ENCODE results near the gene EN2. TPM values are rescaled to one million over a fixed set of nuclear protein-coding genes. Genes with fewer than 3 reads are reported as not detected.

EN2 gene
- total RNA-seq, 1 donor from 2014 or later: not detected

GRCh38 chr7:155471718-155472117, 13.8 kb downstream of the EN2 start:
- no peak overlapping the region for H3K4me3 Mint-ChIP-seq
- H3K27me3 Mint-ChIP-seq (ENCODE audit: low read depth): peaks cover 99% of the 10 kb centered on the region
- no peak for DNase-seq (ENCODE audit: low spot score in 2 of 2, unreplicated experiment in 2 of 2)
- no peak for TF ChIP-seq CTCF (IDR thresholded peaks at IDR 0.05; ENCODE audit: unreplicated experiment)
- H3K36me3 Mint-ChIP-seq: no peaks in the 10 kb centered on the region
- peaks cover 6% of the 10 kb centered on the region for H3K9me3 Mint-ChIP-seq
- no peak overlapping the region for H3K27ac Mint-ChIP-seq
- H3K4me1 Mint-ChIP-seq: peaks cover 18% of the 10 kb centered on the region

GRCh38 chr7:155477476-155477875, 19.5 kb downstream of the EN2 start:
- Mint-ChIP-seq H3K27me3 (ENCODE audit: low read depth) (peaks cover 85% of the 10 kb centered on the region), H3K27ac (no peak overlapping the region)
- no peak for DNase-seq (ENCODE audit: low spot score in 2 of 2, unreplicated experiment in 2 of 2)

GRCh38 chr7:155481764-155482163, 23.8 kb downstream of the EN2 start:
- H3K9me3 Mint-ChIP-seq: no peaks in the 10 kb centered on the region
- H3K36me3 Mint-ChIP-seq: no peaks in the 10 kb centered on the region
- no peak overlapping the region for H3K4me3 Mint-ChIP-seq
- peaks cover 2% of the 10 kb centered on the region for H3K4me1 Mint-ChIP-seq
- no peak for DNase-seq (ENCODE audit: low spot score in 2 of 2, unreplicated experiment in 2 of 2)
- peaks cover 72% of the 10 kb centered on the region for H3K27me3 Mint-ChIP-seq (ENCODE audit: low read depth)
- no peak for TF ChIP-seq CTCF (IDR thresholded peaks at IDR 0.05; ENCODE audit: unreplicated experiment)
- H3K27ac Mint-ChIP-seq: no peak overlapping the region

More at GRCh38 chr7:155477476-155477875, 19.5 kb downstream of the EN2 start:
- Mint-ChIP-seq H3K36me3 (no peaks in the 10 kb centered on the region), H3K9me3 (peaks cover 6% of the 10 kb centered on the region), H3K4me1 (peaks cover 6% of the 10 kb centered on the region), H3K4me3 (no peak overlapping the region)
- TF ChIP-seq CTCF (IDR thresholded peaks at IDR 0.05; ENCODE audit: unreplicated experiment): no peak

GRCh38 chr7:155482511-155483183, 24.7 kb downstream of the EN2 start:
- H3K27ac Mint-ChIP-seq: no peak overlapping the region
- peaks cover 67% of the 10 kb centered on the region for H3K27me3 Mint-ChIP-seq (ENCODE audit: low read depth)
- no peak for DNase-seq (ENCODE audit: low spot score in 2 of 2, unreplicated experiment in 2 of 2)
- no peak overlapping the region for H3K4me3 Mint-ChIP-seq
- peaks cover 2% of the 10 kb centered on the region for H3K4me1 Mint-ChIP-seq
- no peak for TF ChIP-seq CTCF (IDR thresholded peaks at IDR 0.05; ENCODE audit: unreplicated experiment)
- no peaks in the 10 kb centered on the region for H3K9me3 Mint-ChIP-seq
- H3K36me3 Mint-ChIP-seq: no peaks in the 10 kb centered on the region

- no peaks in the 10 kb centered on the region for H3K9me3 Mint-ChIP-seq
- H3K27ac Mint-ChIP-seq: no peak overlapping the region
- H3K4me1 Mint-ChIP-seq: peaks cover 2% of the 10 kb centered on the region
- TF ChIP-seq CTCF (IDR thresholded peaks at IDR 0.05; ENCODE audit: unreplicated experiment): no peak
- H3K4me3 Mint-ChIP-seq: no peak overlapping the region
- H3K27me3 Mint-ChIP-seq (ENCODE audit: low read depth): peaks cover 68% of the 10 kb centered on the region
- no peak for DNase-seq (ENCODE audit: low spot score in 2 of 2, unreplicated experiment in 2 of 2)
- no peaks in the 10 kb centered on the region for H3K36me3 Mint-ChIP-seq
Measured at GRCh38 chr7:155483245-155483644, 25.3 kb downstream of the EN2 start.

Measured in mesothelial cell of epicardium (in vitro differentiated cells).